Epithelial cell of esophagus (primary cell): ENCODE results near the gene RCN2.
"Not testable (repeated sequence)": the region's sequence is repeated elsewhere in the genome, so short reads cannot be mapped to it uniquely, and the experiment has no call there.

ENCODE experiments used
- DNase-seq: peaks from one replicate; pipeline ENCODE4 v3.0.0; 2010; ENCODE audit warnings: low read depth
- H3K4me3 ChIP-seq: 2 replicates; pipeline ENCODE4 v1.5.1; 2011; ENCODE audit warnings: mild to moderate bottlenecking, low read length, control low read depth
- TF ChIP-seq, protein P1 (sequence below): IDR thresholded peaks from 2 replicates; pipeline ENCODE4 v1.5.1; 2011; ENCODE audit warnings: low read depth, mild to moderate bottlenecking, low read length, control low read depth, inconsistent platforms; ENCODE audit not compliant: insufficient read depth; ENCODE audit errors: missing control alignments

RCN2 gene

DNA sequence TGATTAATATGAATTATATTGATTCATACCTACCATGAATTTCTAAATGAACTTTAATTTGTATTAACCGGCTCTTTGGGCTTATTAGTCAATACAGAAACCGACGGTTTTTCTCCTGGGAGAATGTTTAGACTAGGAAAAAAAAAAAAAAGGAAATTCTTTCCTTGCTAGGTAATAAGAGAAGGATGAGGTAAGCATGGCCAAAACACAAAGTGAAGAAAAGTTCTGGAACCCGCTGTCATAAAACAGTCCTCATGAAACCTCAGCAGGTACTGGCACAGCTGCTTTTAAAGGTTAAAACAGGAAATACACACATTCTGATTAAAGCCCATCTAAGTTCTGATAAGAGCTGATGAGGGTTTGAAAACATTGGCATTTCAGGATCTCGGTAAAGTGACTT is 32.6 kb downstream of the RCN2 start:
- peak; percentile 30 for DNase-seq
- H3K4me3 ChIP-seq, result no peak overlapping the region
- TF ChIP-seq, protein P1, sequence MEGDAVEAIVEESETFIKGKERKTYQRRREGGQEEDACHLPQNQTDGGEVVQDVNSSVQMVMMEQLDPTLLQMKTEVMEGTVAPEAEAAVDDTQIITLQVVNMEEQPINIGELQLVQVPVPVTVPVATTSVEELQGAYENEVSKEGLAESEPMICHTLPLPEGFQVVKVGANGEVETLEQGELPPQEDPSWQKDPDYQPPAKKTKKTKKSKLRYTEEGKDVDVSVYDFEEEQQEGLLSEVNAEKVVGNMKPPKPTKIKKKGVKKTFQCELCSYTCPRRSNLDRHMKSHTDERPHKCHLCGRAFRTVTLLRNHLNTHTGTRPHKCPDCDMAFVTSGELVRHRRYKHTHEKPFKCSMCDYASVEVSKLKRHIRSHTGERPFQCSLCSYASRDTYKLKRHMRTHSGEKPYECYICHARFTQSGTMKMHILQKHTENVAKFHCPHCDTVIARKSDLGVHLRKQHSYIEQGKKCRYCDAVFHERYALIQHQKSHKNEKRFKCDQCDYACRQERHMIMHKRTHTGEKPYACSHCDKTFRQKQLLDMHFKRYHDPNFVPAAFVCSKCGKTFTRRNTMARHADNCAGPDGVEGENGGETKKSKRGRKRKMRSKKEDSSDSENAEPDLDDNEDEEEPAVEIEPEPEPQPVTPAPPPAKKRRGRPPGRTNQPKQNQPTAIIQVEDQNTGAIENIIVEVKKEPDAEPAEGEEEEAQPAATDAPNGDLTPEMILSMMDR, result no peak

DNA sequence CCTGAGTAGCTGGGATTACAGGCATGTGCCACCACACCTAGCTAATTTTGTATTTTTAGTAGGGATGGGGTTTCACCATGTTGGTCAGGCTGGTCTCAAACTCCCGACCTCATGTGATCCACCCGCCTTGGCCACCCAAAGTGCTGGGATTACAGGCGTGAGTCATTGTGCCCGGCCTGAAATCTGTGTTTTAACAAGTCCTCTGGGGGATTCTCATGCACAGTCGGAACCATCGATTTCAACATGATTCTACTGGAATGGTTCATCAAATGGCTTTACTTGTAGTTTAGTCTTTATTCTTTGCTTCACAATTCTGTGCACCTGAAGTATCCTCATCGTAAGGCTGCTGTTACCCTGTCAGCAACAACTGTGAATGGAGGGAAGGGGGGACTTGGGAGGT is 34.5 kb downstream of the RCN2 start:
- DNase-seq, result peak; percentile 46
- not testable (repeated sequence) for H3K4me3 ChIP-seq

DNA sequence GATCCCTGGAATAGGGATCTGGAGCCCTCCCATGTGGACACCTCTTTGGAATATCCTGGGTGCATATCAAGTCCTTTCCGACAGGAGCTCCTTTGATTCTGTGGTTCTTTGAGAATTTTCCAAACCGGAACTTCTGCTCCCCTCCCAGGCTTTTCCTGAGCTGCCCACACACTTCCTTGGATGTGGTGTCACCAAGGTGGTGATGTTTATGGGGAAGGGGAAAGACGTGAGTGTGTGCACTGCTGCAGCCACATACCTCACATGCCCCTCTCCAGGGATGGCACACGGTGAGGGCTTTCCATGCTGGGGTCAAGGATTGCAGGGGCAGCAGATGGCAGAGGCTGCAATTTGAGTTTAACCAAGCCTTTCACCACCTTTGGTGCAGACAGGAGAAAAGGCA is 35.5 kb downstream of the RCN2 start:
- TF ChIP-seq, protein P1, result no peak
- H3K4me3 ChIP-seq, result no peak overlapping the region
- no peak for DNase-seq

DNA sequence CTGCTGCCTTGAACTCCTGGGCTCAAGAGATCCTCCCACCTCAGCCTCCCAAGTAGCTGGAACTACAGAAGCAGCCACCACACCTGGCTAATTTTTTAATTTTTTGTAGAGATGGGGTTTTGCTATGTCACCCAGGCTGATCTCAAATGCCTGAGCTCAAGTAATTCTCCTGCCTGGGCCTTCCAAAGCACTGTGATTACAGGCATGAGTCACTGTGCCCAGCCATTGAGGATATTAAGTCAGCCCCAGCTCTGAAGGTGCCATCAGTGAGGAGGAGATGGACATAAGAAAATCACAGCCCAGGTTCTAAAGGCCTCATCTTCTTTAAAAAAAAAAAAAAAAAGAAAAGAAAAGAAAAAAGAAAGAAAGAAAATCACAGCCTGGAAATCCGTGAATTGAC is 36.8 kb downstream of the RCN2 start:
- TF ChIP-seq, protein P1, result no peak
- H3K4me3 ChIP-seq, result no peak overlapping the region
- peak; percentile 69 for DNase-seq

DNA sequence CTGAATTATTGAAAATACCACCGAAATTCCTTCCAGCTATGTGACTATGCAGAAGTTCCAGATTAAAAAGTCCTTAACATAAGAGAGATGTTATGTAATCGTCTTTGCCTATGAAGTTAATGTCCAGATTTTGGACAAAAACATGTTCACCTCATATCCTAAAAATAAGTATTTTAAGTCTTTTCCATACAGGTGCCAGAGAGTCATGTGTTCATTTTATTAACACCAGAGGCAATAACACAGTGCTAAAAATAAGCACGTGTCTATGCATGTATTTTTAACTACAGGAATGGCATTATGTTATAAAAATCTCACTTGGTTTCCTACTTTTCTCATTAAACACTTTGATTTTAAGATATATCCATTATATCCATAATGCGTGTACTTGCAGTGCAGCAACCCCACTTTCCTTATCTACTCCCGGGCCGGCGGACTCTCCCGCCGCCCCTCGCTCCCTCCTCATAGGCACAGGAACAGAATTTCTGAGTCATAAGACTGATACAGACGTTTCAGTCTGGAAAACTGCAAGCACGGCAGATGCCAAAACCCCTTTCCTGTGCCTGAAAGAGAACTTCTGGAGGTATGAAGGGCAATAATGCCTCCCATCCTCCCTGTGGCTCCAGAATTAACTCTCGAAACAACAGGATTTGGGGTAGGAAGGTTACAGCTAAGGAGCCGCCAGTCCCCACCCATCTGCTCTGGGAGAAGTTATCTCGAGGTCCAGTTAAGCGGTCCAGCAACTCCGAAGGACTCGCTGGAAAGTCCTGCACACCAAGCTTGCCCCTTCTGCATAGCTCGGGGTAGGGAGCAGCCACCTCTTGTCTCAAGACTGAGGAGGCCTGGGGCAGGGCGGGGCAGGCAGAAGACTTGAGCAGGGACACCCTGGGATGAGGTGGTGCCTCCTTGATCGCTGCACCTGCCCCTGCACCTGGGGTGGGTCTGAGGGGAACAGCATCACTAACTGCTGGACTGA is 41.1 kb downstream of the RCN2 start:
- TF ChIP-seq, protein P1, result no peak
- no peak for DNase-seq
- H3K4me3 ChIP-seq, result no peak overlapping the region

DNA sequence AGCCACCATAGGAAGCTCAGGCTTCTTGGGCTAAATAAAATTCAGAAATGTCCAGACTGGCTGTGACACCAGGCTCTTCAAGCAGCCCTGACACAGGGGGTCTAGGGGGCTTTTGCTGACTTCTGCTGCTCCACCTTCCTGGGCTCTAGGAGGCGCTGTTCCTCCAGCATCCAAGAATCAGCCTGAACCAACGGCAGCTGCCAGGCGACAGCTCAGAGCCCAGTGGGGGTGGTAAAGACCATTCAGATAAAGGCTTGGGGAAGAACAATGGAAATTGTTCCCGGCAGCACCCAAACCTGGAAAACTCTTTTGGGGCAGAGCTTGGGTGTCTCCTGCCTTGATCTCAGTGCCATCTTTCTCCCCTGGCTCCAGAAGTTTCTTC is 41.8 kb downstream of the RCN2 start:
- no peak overlapping the region for H3K4me3 ChIP-seq
- TF ChIP-seq, protein P1, result peak; percentile 28
- peak; percentile 34 for DNase-seq

DNA sequence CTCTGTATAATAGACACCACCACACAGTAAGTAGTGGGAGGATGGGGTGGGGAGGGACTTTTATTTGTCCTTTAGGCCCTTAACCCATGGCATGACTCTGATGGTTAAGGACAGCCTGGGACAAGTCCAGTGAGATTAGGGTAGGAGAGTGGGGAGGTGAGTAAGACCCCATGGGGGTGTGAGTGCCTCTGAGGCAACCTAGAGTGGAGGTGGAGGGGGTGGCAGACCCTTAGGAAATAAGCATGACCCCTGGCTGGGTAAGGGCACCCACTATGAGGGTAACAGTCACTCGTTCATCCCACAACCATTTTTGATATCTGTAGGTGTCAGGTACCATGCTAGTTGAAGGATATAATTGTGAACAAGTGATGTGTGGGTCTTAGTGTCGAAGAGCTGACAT is 42.4 kb downstream of the RCN2 start:
- TF ChIP-seq, protein P1, result no peak

More for the DNA sequence above, 42.4 kb downstream of the RCN2 start:
- no peak overlapping the region for H3K4me3 ChIP-seq
- DNase-seq, result no peak
